Measurements from ENCODE around the gene CHRNB1. TPM values are rescaled to one million over a fixed set of nuclear protein-coding genes. Genes with fewer than 3 reads are reported as not detected.
"Not testable (repeated sequence)": the region's sequence is repeated elsewhere in the genome, so short reads cannot be mapped to it uniquely, and the experiment has no call there.

Gene CHRNB1
- polyA plus RNA-seq, 1 donor from 2014 or later: 18.2 TPM

- Histone ChIP-seq H4K20me1 (ENCODE audit: insufficient read depth) (no peaks in the 10 kb centered on the region), H2AFZ (ENCODE audit: low read depth, low read length) (peak overlapping the region; percentile 60), H3K36me3 (ENCODE audit: insufficient read depth, low read length) (no peaks in the 10 kb centered on the region), H3K27me3 (ENCODE audit: insufficient read depth, low read depth, low read length) (no peaks in the 10 kb centered on the region), H3K4me3 (ENCODE audit: low read length) (peak overlapping the region; percentile 91), H3K9ac (ENCODE audit: low read length) (peak overlapping the region; percentile 98), H3K9me2 (ENCODE audit: insufficient read depth, low read length) (no peaks in the 10 kb centered on the region), H3K9me3 (ENCODE audit: low read length) (no peaks in the 10 kb centered on the region), H3K27ac (ENCODE audit: low read length) (peak overlapping the region; percentile 97), H3K4me2 (ENCODE audit: low read length) (peak overlapping the region; percentile 87), H3F3A (ENCODE audit: insufficient read depth, low read length, poor library complexity, severe bottlenecking) (no peaks in the 10 kb centered on the region), H3K79me2 (replicated peaks; ENCODE audit: insufficient read depth, low read length) (peaks cover 51% of the 10 kb centered on the region)
- TF ChIP-seq MXI1 (conservative IDR thresholded peaks at IDR 0.05; ENCODE audit: poor library complexity, severe bottlenecking) (peak; percentile 45), EZH2 (IDR thresholded peaks at IDR 0.05; ENCODE audit: borderline replicate concordance, insufficient read depth, low read length, poor library complexity, severe bottlenecking) (no peak), EP300 (conservative IDR thresholded peaks at IDR 0.05; ENCODE audit: poor library complexity, severe bottlenecking) (peak; percentile 15), TAF1 (IDR thresholded peaks at IDR 0.05; ENCODE audit: low read depth) (peak; percentile 39), RAD21 (conservative IDR thresholded peaks at IDR 0.05) (no peak), REST (IDR thresholded peaks at IDR 0.05; ENCODE audit: borderline replicate concordance) (peak; percentile 57), POLR2AphosphoS5 (IDR thresholded peaks at IDR 0.05) (no peak), SMC3 (conservative IDR thresholded peaks at IDR 0.05; ENCODE audit: poor library complexity) (peak; percentile 51)
- TF ChIP-seq, protein P1, sequence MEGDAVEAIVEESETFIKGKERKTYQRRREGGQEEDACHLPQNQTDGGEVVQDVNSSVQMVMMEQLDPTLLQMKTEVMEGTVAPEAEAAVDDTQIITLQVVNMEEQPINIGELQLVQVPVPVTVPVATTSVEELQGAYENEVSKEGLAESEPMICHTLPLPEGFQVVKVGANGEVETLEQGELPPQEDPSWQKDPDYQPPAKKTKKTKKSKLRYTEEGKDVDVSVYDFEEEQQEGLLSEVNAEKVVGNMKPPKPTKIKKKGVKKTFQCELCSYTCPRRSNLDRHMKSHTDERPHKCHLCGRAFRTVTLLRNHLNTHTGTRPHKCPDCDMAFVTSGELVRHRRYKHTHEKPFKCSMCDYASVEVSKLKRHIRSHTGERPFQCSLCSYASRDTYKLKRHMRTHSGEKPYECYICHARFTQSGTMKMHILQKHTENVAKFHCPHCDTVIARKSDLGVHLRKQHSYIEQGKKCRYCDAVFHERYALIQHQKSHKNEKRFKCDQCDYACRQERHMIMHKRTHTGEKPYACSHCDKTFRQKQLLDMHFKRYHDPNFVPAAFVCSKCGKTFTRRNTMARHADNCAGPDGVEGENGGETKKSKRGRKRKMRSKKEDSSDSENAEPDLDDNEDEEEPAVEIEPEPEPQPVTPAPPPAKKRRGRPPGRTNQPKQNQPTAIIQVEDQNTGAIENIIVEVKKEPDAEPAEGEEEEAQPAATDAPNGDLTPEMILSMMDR (IDR thresholded peaks at IDR 0.05; ENCODE audit: poor library complexity, severe bottlenecking): no peak
Measured at GRCh38 chr17:7480089-7480384, 35.2 kb downstream of the CHRNB1 start.

- not testable (repeated sequence) for H4K20me1 ChIP-seq (ENCODE audit: insufficient read depth); H3K36me3 ChIP-seq (ENCODE audit: insufficient read depth, low read length); H3K9me2 ChIP-seq (ENCODE audit: insufficient read depth, low read length); H3F3A ChIP-seq (ENCODE audit: insufficient read depth, low read length, poor library complexity, severe bottlenecking); H2AFZ ChIP-seq (ENCODE audit: low read depth, low read length); H3K27me3 ChIP-seq (ENCODE audit: insufficient read depth, low read depth, low read length); H3K9me3 ChIP-seq (ENCODE audit: low read length)
- Histone ChIP-seq H3K4me3 (ENCODE audit: low read length) (peak within 1 kb of the TSS; percentile 91), H3K79me2 (replicated peaks; ENCODE audit: insufficient read depth, low read length) (peaks cover 53% of the 10 kb centered on the region), H3K9ac (ENCODE audit: low read length) (peak within 1 kb of the TSS; percentile 98), H3K27ac (ENCODE audit: low read length) (peak within 1 kb of the TSS; percentile 97), H3K4me2 (ENCODE audit: low read length) (peak within 1 kb of the TSS; percentile 87)
Measured at GRCh38 chr17:7481275-7481674, 36.4 kb downstream of the CHRNB1 start, which contains the start of gene SLC35G6. Gene SLC35G6 (plus strand): TSS chr17:7481446. CDS start chr17:7481517, 71 bp downstream.

DNA sequence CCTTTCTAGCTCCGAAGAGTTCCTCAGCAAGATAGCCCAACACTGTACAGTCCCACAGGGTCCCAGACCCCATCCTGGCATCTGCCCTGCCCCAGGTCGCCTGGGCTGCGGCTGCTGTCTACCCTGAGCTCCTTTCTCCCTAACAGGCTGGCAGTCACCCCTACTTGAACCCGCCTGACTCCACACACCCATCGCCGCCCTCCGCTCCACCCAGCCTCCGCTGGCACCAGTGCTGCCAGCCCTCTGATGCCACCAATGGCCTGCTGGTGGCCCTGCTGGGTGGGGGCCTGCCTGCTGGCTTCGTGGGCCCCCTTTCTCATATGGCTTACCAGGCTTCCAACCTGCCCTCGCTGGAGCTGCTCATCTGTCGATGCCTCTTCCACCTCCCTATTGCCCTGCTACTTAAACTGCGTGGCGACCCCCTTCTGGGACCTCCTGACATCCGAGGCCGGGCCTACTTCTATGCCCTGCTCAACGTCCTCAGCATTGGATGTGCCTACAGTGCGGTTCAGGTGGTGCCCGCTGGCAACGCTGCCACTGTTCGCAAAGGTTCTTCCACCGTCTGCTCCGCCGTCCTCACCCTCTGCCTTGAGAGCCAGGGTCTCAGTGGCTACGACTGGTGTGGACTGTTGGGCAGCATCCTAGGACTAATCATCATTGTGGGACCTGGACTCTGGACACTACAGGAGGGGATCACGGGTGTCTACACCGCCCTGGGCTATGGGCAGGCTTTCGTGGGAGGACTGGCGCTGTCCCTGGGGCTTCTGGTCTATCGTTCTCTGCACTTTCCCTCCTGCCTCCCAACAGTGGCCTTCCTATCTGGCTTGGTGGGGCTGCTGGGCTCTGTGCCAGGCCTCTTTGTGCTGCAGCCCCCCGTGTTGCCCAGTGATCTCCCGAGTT, 37.2 kb downstream of the CHRNB1 start:
- not testable (repeated sequence) for H3K4me2 ChIP-seq (ENCODE audit: low read length); H3K36me3 ChIP-seq (ENCODE audit: insufficient read depth, low read length); H3K9me3 ChIP-seq (ENCODE audit: low read length); H3K9me2 ChIP-seq (ENCODE audit: insufficient read depth, low read length); H3K4me3 ChIP-seq (ENCODE audit: low read length); H4K20me1 ChIP-seq (ENCODE audit: insufficient read depth); H3K27me3 ChIP-seq (ENCODE audit: insufficient read depth, low read depth, low read length); H3F3A ChIP-seq (ENCODE audit: insufficient read depth, low read length, poor library complexity, severe bottlenecking); H2AFZ ChIP-seq (ENCODE audit: low read depth, low read length)
- peak overlapping the region; percentile 98 for H3K9ac ChIP-seq (ENCODE audit: low read length)
- H3K27ac ChIP-seq (ENCODE audit: low read length): peak overlapping the region; percentile 100
- H3K79me2 ChIP-seq (replicated peaks; ENCODE audit: insufficient read depth, low read length): peaks cover 53% of the 10 kb centered on the region

DNA sequence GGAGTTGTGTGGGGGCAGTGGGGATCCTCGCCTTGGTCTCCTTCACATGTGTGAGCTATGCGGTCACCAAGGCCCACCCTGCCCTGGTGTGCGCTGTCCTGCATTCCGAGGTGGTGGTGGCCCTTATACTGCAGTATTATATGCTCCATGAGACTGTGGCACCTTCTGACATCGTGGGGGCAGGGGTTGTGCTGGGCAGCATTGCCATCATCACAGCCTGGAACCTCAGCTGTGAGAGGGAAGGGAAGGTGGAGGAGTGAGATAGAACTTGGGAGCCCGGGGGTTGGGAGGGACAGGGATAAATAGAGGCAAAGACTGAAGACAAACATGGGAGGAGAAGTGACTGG, 37.9 kb downstream of the CHRNB1 start:
- peak overlapping the region; percentile 98 for H3K9ac ChIP-seq (ENCODE audit: low read length)
- not testable (repeated sequence) for H2AFZ ChIP-seq (ENCODE audit: low read depth, low read length); H4K20me1 ChIP-seq (ENCODE audit: insufficient read depth); H3K36me3 ChIP-seq (ENCODE audit: insufficient read depth, low read length); H3K4me2 ChIP-seq (ENCODE audit: low read length); H3K9me3 ChIP-seq (ENCODE audit: low read length); H3K27me3 ChIP-seq (ENCODE audit: insufficient read depth, low read depth, low read length); H3K9me2 ChIP-seq (ENCODE audit: insufficient read depth, low read length); H3F3A ChIP-seq (ENCODE audit: insufficient read depth, low read length, poor library complexity, severe bottlenecking)
- peaks cover 53% of the 10 kb centered on the region for H3K79me2 ChIP-seq (replicated peaks; ENCODE audit: insufficient read depth, low read length)
- peak overlapping the region; percentile 96 for H3K4me3 ChIP-seq (ENCODE audit: low read length)
- peak overlapping the region; percentile 100 for H3K27ac ChIP-seq (ENCODE audit: low read length)
